Stomach (tissue), 9 donors: ENCODE measurements around the gene TXNDC5. TPM values are rescaled to one million over a fixed set of nuclear protein-coding genes. Genes with fewer than 3 reads are reported as not detected.

Source experiments
- DNase-seq, 2 donors: peaks; one replicate each; pipeline versions ENCODE4 v3.0.0 to v3.0.0-alpha.2; 2013 to 2019
- H3K27ac ChIP-seq, 5 donors: fragments of 200-600 bp in 4 of 5; sonication (generic) in 4 of 5; one replicate each; pipeline ENCODE4 v1.5.1; 2013 to 2019; ENCODE audit warnings: mild to moderate bottlenecking in 1 of 5, moderate library complexity in 1 of 5
- H3K27me3 ChIP-seq, 3 donors: fragments of 200-600 bp; sonication (generic); one replicate each; pipeline ENCODE4 v1.5.1; 2017 to 2019; ENCODE audit warnings: mixed run types in 1 of 3
- H3K36me3 ChIP-seq, 4 donors: fragments of 200-600 bp; sonication (generic); 1 replicate in 3 of 4; 2 replicates in 1 of 4; pipeline ENCODE4 v1.5.1; 2016 to 2019
- H3K4me1 ChIP-seq, 4 donors: fragments of 200-600 bp; sonication (generic); one replicate each; pipeline ENCODE4 v1.5.1; 2016 to 2019
- H3K4me3 ChIP-seq, 4 donors: fragments of 200-600 bp; sonication (generic) in 3 of 4; one replicate each; pipeline ENCODE4 v1.5.1; 2016 to 2019; ENCODE audit warnings: mild to moderate bottlenecking in 1 of 4
- H3K9me3 ChIP-seq, 4 donors: fragments of 200-600 bp; sonication (generic); one replicate each; pipeline ENCODE4 v1.5.1; 2016 to 2019
- CTCF ChIP-seq, 7 experiments: fragments of 450-650 bp in 4 of 7; fragments of 200-600 bp in 3 of 7; sonication (generic) in 3 of 7; IDR thresholded peaks; one replicate each; pipeline ENCODE4 v1.5.1; 2016 to 2019; ENCODE audit warnings: antibody characterized with exemption in 7 of 7, control low read depth in 2 of 7, mild to moderate bottlenecking in 1 of 7
- EP300 ChIP-seq: sonication (generic); formaldehyde crosslinking; IDR thresholded peaks from one replicate; pipeline ENCODE4 v1.6.1; 2017; ENCODE audit warnings: antibody characterized with exemption
- POLR2A ChIP-seq, 4 donors: fragments of 450-650 bp; IDR thresholded peaks; one replicate each; pipeline ENCODE4 v1.6.1; 2016; ENCODE audit warnings: antibody characterized with exemption in 4 of 4, control low read depth in 2 of 4, mild to moderate bottlenecking in 1 of 4, moderate library complexity in 1 of 4
- POLR2AphosphoS5 ChIP-seq, 3 donors: sonication (generic); formaldehyde crosslinking; IDR thresholded peaks; one replicate each; pipeline ENCODE4 v1.6.1; 2016; ENCODE audit warnings: antibody characterized with exemption in 3 of 3
- WGBS, 5 donors: extraction: QIAGEN DNeasy Blood & Tissue Kit in 3 of 5; methylation state at CpG; one replicate each; pipeline versions ENCODE4 v1.1.5 to v1.1.7; 2013 to 2018; 5-methylcytosine and 5-hydroxymethylcytosine counted together
- intact Hi-C: fragments of 100-400 bp; cut with DNase I; formaldehyde crosslinking; loops from one replicate; pipeline ENCODE4 v1.15.1; 2023; ENCODE audit warnings: low total_unique reads
- polyA plus RNA-seq, 3 donors: library from polyadenylated mRNA; stranded (reverse); fragments of 200-250 nt; gene quantifications; one replicate each; pipeline ENCODE4 v1.2.3, GENCODE V29; 2013
- total RNA-seq, 5 donors: library from RNA; depleted of rRNA; stranded (reverse); fragments of >200 nt; gene quantifications; one replicate each; pipeline versions ENCODE4 v1.1.0 to v1.2.3, GENCODE V29; 2014 to 2016
- donor health status: healthy with polysubstance abuse.
- donor health status: Bipolar disorder and iron deficiency.
- donor health status: healthy.

The TXNDC5 gene
- total and polyA plus RNA-seq, 8 donors: 27.4 to 260 (median 48.2) TPM

- no peaks in the 10 kb centered on the region for H3K36me3 ChIP-seq
- H3K4me3 ChIP-seq: no peak overlapping the region
- TF ChIP-seq CTCF (IDR thresholded peaks at IDR 0.05) (no peak), POLR2AphosphoS5 (IDR thresholded peaks at IDR 0.05) (no peak), POLR2A (IDR thresholded peaks at IDR 0.05) (no peak), EP300 (no peak)
- peaks cover 0 to 10% (median 8%) of the 10 kb centered on the region in 4 donors for H3K4me1 ChIP-seq
- H3K27ac ChIP-seq: peak overlapping the region in 1 of 5 donors; percentile 1
- DNase-seq: no peak
- 85 to 91% (median 88%) methylated on average over 11 of the region's 11 CpGs for WGBS, 5 donors
- H3K9me3 ChIP-seq: no peaks in the 10 kb centered on the region
- H3K27me3 ChIP-seq: no peaks in the 10 kb centered on the region
- intact Hi-C loops: no loop called here
Observed at GRCh38 chr6:7914991-7915789, 4.6 kb upstream of the TXNDC5 start.

GRCh38 chr6:7914311-7914710 lies 3.7 kb upstream of the TXNDC5 start:
- Histone ChIP-seq H3K4me1 (peaks cover 2 to 15% (median 12%) of the 10 kb centered on the region in 4 donors), H3K27ac (no peak overlapping the region), H3K36me3 (no peaks in the 10 kb centered on the region), H3K4me3 (no peak overlapping the region), H3K9me3 (no peaks in the 10 kb centered on the region), H3K27me3 (no peaks in the 10 kb centered on the region)
- no peak for TF ChIP-seq POLR2AphosphoS5 (IDR thresholded peaks at IDR 0.05)
- no peak for TF ChIP-seq POLR2A (IDR thresholded peaks at IDR 0.05)
- TF ChIP-seq EP300: no peak
- TF ChIP-seq CTCF (IDR thresholded peaks at IDR 0.05): no peak
- DNase-seq: no peak
- 60 to 67% (median 66%) methylated on average over 5 of the region's 5 CpGs for WGBS, 5 donors
- intact Hi-C loops: no loop called here

GRCh38 chr6:7912736-7913517 lies 2.3 kb upstream of the TXNDC5 start:
- Histone ChIP-seq H3K36me3 (no peaks in the 10 kb centered on the region), H3K9me3 (no peaks in the 10 kb centered on the region), H3K4me3 (no peak overlapping the region), H3K27ac (peak overlapping the region in 1 of 5 donors; percentile 80), H3K27me3 (no peaks in the 10 kb centered on the region), H3K4me1 (peaks cover 12 to 29% (median 26%) of the 10 kb centered on the region in 4 donors)
- intact Hi-C loops: no loop called here
- TF ChIP-seq POLR2A (IDR thresholded peaks at IDR 0.05) (no peak), CTCF (IDR thresholded peaks at IDR 0.05) (no peak)
- DNase-seq: no peak
- 66 to 73% (median 70%) methylated on average over 8 of the region's 8 CpGs for WGBS, 5 donors

- intact Hi-C loops: no loop called here
- Histone ChIP-seq H3K4me3 (no peak overlapping the region), H3K4me1 (peaks cover 12 to 38% (median 34%) of the 10 kb centered on the region in 4 donors), H3K36me3 (no peaks in the 10 kb centered on the region), H3K9me3 (no peaks in the 10 kb centered on the region), H3K27ac (peak overlapping the region in 2 of 5 donors; percentile 80 to 89), H3K27me3 (no peaks in the 10 kb centered on the region)
- TF ChIP-seq EP300: no peak
- no peak for TF ChIP-seq POLR2A (IDR thresholded peaks at IDR 0.05)
- TF ChIP-seq CTCF (IDR thresholded peaks at IDR 0.05): no peak
- no peak for TF ChIP-seq POLR2AphosphoS5 (IDR thresholded peaks at IDR 0.05)
- no peak for DNase-seq
- whole genome bisulfite sequencing, 5 donors: 88 to 95% (median 90%) methylated on average over 6 of the region's 6 CpGs
Observed at GRCh38 chr6:7912024-7912423, 1.4 kb upstream of the TXNDC5 start.
